ENCODE measurements around the gene COTL1.

Gene COTL1

GRCh38 chr16:84578538-84579126 lies 39.2 kb downstream of the COTL1 start:
- no peak for TF ChIP-seq CTCF (IDR thresholded peaks at IDR 0.05; ENCODE audit: low read depth, low read length)
- no peak overlapping the region for H3K4me3 ChIP-seq (ENCODE audit: low read depth, low read length)

- TF ChIP-seq CTCF (IDR thresholded peaks at IDR 0.05; ENCODE audit: low read depth, low read length), result no peak
- H3K4me3 ChIP-seq (ENCODE audit: low read depth, low read length), result no peak overlapping the region
Measured at GRCh38 chr16:84577034-84577803, 40.7 kb downstream of the COTL1 start.

GRCh38 chr16:84575914-84576313 lies 42.0 kb downstream of the COTL1 start:
- no peak for TF ChIP-seq CTCF (IDR thresholded peaks at IDR 0.05; ENCODE audit: low read depth, low read length)
- no peak overlapping the region for H3K4me3 ChIP-seq (ENCODE audit: low read depth, low read length)

GRCh38 chr16:84574191-84574590 lies 43.7 kb downstream of the COTL1 start:
- TF ChIP-seq CTCF (IDR thresholded peaks at IDR 0.05; ENCODE audit: low read depth, low read length), result no peak
- no peak overlapping the region for H3K4me3 ChIP-seq (ENCODE audit: low read depth, low read length)

- H3K4me3 ChIP-seq (ENCODE audit: low read depth, low read length), result no peak overlapping the region
- no peak for TF ChIP-seq CTCF (IDR thresholded peaks at IDR 0.05; ENCODE audit: low read depth, low read length)
Measured at GRCh38 chr16:84572096-84572495, 45.8 kb downstream of the COTL1 start.

- H3K4me3 ChIP-seq (ENCODE audit: low read depth, low read length), result no peak overlapping the region
- TF ChIP-seq CTCF (IDR thresholded peaks at IDR 0.05; ENCODE audit: low read depth, low read length), result no peak
Measured at GRCh38 chr16:84571506-84571905, 46.4 kb downstream of the COTL1 start.

GRCh38 chr16:84570739-84571403 lies 47.0 kb downstream of the COTL1 start:
- no peak for TF ChIP-seq CTCF (IDR thresholded peaks at IDR 0.05; ENCODE audit: low read depth, low read length)
- H3K4me3 ChIP-seq (ENCODE audit: low read depth, low read length), result no peak overlapping the region

Measured in WI38 (cell line).